Measurements from ENCODE around the gene DYNLT2B.

DNA sequence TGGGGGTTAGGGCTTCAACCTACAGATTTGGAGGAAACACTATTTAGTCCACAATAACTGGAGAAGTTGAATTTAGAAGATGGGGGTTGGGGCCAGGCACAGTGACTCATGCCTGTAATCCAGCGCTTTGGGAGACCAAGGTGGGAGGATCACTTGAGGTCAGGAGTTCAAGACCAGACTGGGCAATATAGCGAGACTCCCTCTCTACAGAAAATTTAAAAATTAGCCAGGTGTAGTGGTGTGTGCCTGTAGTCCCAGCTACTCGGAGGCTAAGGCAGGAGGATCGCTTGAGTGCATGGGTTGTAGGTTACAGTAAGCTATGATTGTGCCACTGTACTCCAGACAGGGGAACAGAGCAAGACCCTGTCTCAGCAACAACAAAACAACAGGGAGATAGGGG is 5.0 kb upstream of the DYNLT2B start:
- TF ChIP-seq, protein P1, sequence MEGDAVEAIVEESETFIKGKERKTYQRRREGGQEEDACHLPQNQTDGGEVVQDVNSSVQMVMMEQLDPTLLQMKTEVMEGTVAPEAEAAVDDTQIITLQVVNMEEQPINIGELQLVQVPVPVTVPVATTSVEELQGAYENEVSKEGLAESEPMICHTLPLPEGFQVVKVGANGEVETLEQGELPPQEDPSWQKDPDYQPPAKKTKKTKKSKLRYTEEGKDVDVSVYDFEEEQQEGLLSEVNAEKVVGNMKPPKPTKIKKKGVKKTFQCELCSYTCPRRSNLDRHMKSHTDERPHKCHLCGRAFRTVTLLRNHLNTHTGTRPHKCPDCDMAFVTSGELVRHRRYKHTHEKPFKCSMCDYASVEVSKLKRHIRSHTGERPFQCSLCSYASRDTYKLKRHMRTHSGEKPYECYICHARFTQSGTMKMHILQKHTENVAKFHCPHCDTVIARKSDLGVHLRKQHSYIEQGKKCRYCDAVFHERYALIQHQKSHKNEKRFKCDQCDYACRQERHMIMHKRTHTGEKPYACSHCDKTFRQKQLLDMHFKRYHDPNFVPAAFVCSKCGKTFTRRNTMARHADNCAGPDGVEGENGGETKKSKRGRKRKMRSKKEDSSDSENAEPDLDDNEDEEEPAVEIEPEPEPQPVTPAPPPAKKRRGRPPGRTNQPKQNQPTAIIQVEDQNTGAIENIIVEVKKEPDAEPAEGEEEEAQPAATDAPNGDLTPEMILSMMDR (IDR thresholded peaks at IDR 0.05) = no peak
- TF ChIP-seq, protein P2, sequence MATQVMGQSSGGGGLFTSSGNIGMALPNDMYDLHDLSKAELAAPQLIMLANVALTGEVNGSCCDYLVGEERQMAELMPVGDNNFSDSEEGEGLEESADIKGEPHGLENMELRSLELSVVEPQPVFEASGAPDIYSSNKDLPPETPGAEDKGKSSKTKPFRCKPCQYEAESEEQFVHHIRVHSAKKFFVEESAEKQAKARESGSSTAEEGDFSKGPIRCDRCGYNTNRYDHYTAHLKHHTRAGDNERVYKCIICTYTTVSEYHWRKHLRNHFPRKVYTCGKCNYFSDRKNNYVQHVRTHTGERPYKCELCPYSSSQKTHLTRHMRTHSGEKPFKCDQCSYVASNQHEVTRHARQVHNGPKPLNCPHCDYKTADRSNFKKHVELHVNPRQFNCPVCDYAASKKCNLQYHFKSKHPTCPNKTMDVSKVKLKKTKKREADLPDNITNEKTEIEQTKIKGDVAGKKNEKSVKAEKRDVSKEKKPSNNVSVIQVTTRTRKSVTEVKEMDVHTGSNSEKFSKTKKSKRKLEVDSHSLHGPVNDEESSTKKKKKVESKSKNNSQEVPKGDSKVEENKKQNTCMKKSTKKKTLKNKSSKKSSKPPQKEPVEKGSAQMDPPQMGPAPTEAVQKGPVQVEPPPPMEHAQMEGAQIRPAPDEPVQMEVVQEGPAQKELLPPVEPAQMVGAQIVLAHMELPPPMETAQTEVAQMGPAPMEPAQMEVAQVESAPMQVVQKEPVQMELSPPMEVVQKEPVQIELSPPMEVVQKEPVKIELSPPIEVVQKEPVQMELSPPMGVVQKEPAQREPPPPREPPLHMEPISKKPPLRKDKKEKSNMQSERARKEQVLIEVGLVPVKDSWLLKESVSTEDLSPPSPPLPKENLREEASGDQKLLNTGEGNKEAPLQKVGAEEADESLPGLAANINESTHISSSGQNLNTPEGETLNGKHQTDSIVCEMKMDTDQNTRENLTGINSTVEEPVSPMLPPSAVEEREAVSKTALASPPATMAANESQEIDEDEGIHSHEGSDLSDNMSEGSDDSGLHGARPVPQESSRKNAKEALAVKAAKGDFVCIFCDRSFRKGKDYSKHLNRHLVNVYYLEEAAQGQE (IDR thresholded peaks at IDR 0.05; ENCODE audit: insufficient read depth in 1 of 2, low read depth in 2 of 2, low read length in 1 of 2) = no peak
- TF ChIP-seq TCF7L2 (IDR thresholded peaks at IDR 0.05; ENCODE audit: low read depth, low read length) = no peak
